Neural crest cell (in vitro differentiated cells): ENCODE data around the gene CD1D. TPM values are rescaled to one million over a fixed set of nuclear protein-coding genes. Genes with fewer than 3 reads are reported as not detected.
"Not testable (repeated sequence)": the region's sequence is repeated elsewhere in the genome, so short reads cannot be mapped to it uniquely, and the experiment has no call there.

Source experiments
- DNase-seq: peaks from one replicate; pipeline ENCODE4 v3.0.0; 2021; ENCODE audit warnings: low read depth, mixed read lengths, low spot score
- H3K27ac Mint-ChIP-seq: one replicate; pipeline ENCODE4 v1.8.0; 2021; ENCODE audit warnings: mild to moderate bottlenecking, mixed read lengths; ENCODE audit not compliant: unreplicated experiment
- H3K27me3 Mint-ChIP-seq: 2 replicates; pipeline ENCODE4 v1.8.0; 2021; ENCODE audit warnings: low read depth, mild to moderate bottlenecking, mixed read lengths
- H3K36me3 Mint-ChIP-seq: 2 replicates; pipeline ENCODE4 v1.8.0; 2021; ENCODE audit warnings: low read depth, mild to moderate bottlenecking, mixed read lengths
- H3K4me1 Mint-ChIP-seq: 2 replicates; pipeline ENCODE4 v1.8.0; 2021; ENCODE audit warnings: mixed read lengths
- H3K4me3 Mint-ChIP-seq: one replicate; pipeline ENCODE4 v1.8.0; 2021; ENCODE audit warnings: mild to moderate bottlenecking, mixed read lengths
- H3K9me3 Mint-ChIP-seq: 2 replicates; pipeline ENCODE4 v1.8.0; 2021; ENCODE audit warnings: mixed read lengths
- CTCF ChIP-seq: fragments of 200-600 bp; sonication (generic); conservative IDR thresholded peaks from 2 replicates; pipeline ENCODE4 v1.5.0; 2021; ENCODE audit warnings: antibody characterized with exemption, mild to moderate bottlenecking
- total RNA-seq: library from RNA; stranded (reverse); gene quantifications from 2 replicates; pipeline ENCODE4 v1.2.1, GENCODE V29; 2021

Gene CD1D
- total RNA-seq, 1 donor from 2014 or later, result not detected

- TF ChIP-seq CTCF, result no peak
- Mint-ChIP-seq H3K36me3 (no peaks in the 10 kb centered on the region), H3K27ac (no peak overlapping the region), H3K27me3 (peaks cover 90% of the 10 kb centered on the region), H3K4me3 (no peak overlapping the region), H3K4me1 (peaks cover 13% of the 10 kb centered on the region), H3K9me3 (no peaks in the 10 kb centered on the region)
- DNase-seq, result no peak
These were observed 4.3 kb upstream of the CD1D start for GRCh38 chr1:158176399-158176798.

- H3K36me3 Mint-ChIP-seq, H3K9me3 Mint-ChIP-seq, H3K4me3 Mint-ChIP-seq, DNase-seq, H3K27ac Mint-ChIP-seq: not testable (repeated sequence)
- Mint-ChIP-seq H3K4me1 (peaks cover 20% of the 10 kb centered on the region), H3K27me3 (peaks cover 90% of the 10 kb centered on the region)
These were observed 3.6 kb upstream of the CD1D start for GRCh38 chr1:158176849-158177699.

- no peak overlapping the region for H3K27ac Mint-ChIP-seq
- H3K9me3 Mint-ChIP-seq, result no peaks in the 10 kb centered on the region
- H3K4me3 Mint-ChIP-seq, result no peak overlapping the region
- DNase-seq, result peak; percentile 69
- H3K36me3 Mint-ChIP-seq, result no peaks in the 10 kb centered on the region
- TF ChIP-seq CTCF, result no peak
- peaks cover 20% of the 10 kb centered on the region for H3K4me1 Mint-ChIP-seq
- peaks cover 93% of the 10 kb centered on the region for H3K27me3 Mint-ChIP-seq
These were observed 2.8 kb upstream of the CD1D start for GRCh38 chr1:158177700-158178450.

- Mint-ChIP-seq H3K27me3 (peaks cover 96% of the 10 kb centered on the region), H3K9me3 (no peaks in the 10 kb centered on the region), H3K36me3 (no peaks in the 10 kb centered on the region), H3K4me1 (peaks cover 20% of the 10 kb centered on the region), H3K27ac (no peak overlapping the region), H3K4me3 (peak overlapping the region; percentile 7)
- TF ChIP-seq CTCF, result no peak
- no peak for DNase-seq
These were observed 1.2 kb upstream of the CD1D start for GRCh38 chr1:158179301-158180041.

- no peaks in the 10 kb centered on the region for H3K36me3 Mint-ChIP-seq
- no peaks in the 10 kb centered on the region for H3K9me3 Mint-ChIP-seq
- peaks cover 90% of the 10 kb centered on the region for H3K27me3 Mint-ChIP-seq
- no peak for TF ChIP-seq CTCF
- DNase-seq, result no peak
- H3K27ac Mint-ChIP-seq, result no peak overlapping the region
- peak overlapping the region; percentile 85 for H3K4me3 Mint-ChIP-seq
- H3K4me1 Mint-ChIP-seq, result peaks cover 23% of the 10 kb centered on the region
These were observed 855 bp downstream of the CD1D start for GRCh38 chr1:158181577-158181922.
